HG02759 (cell line): ENCODE results near the gene SPECC1L.
"Not testable (repeated sequence)": the region's sequence is repeated elsewhere in the genome, so short reads cannot be mapped to it uniquely, and the experiment has no call there.

Experiments used
- ATAC-seq: cut with Tn5 transposase; IDR thresholded peaks from one replicate; pipeline ENCODE4 v1.9.1; 2021; ENCODE audit warnings: mild to moderate bottlenecking, moderate library complexity; ENCODE audit not compliant: unreplicated experiment

The SPECC1L gene

GRCh38 chr22:24282401-24282800 lies 11.8 kb downstream of the SPECC1L start:
- ATAC-seq: no peak

GRCh38 chr22:24284747-24285203 lies 14.1 kb downstream of the SPECC1L start:
- ATAC-seq: no peak

- ATAC-seq: no peak
Observed at GRCh38 chr22:24285245-24285644, 14.6 kb downstream of the SPECC1L start.

DNA sequence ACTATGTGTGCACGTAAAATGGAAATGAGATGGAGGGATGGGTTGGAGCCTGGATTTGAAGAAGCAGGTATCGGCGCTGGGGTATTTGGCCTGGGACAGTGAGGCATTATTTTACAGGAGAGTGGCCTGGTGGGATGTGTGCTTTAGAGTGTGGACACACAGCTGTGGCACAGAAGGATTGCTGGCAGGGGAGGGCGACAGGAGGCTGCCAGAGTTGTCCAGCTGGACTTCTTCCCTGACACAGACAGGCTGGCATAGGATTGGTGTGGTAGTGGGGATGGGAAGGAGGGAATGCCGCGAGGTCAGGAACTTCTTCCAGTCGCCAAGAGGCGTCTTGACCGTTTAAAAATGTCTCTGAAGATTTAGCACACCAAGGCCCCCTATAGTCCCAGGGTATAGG lies 16.6 kb downstream of the SPECC1L start:
- ATAC-seq: not testable (repeated sequence)

GRCh38 chr22:24287801-24288200 lies 17.2 kb downstream of the SPECC1L start:
- ATAC-seq: not testable (repeated sequence)

- no peak for ATAC-seq
Observed at GRCh38 chr22:24289114-24289513, 18.5 kb downstream of the SPECC1L start.

- ATAC-seq: no peak
Observed at GRCh38 chr22:24289741-24290163, 19.1 kb downstream of the SPECC1L start.

DNA sequence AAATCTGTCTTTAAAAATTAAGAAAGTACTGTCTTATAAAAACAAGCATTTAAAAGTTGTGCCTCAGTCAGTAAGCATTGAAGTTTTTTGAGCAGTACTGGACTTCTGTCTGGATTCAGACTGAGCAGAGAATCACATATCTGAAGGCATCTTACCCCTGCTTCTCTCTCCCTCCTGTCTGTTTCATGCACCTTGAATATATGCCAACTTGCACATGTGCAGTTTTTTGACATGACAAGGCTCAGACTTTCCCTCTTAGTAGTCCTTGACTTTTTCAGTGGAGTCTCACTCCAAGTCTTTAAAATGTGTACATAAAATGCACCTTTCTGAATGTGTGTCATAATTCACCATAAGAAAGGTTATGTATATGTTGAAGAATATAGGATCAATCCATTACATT lies 19.8 kb downstream of the SPECC1L start:
- no peak for ATAC-seq

- ATAC-seq: no peak
Observed at GRCh38 chr22:24291515-24292201, 21.0 kb downstream of the SPECC1L start.

DNA sequence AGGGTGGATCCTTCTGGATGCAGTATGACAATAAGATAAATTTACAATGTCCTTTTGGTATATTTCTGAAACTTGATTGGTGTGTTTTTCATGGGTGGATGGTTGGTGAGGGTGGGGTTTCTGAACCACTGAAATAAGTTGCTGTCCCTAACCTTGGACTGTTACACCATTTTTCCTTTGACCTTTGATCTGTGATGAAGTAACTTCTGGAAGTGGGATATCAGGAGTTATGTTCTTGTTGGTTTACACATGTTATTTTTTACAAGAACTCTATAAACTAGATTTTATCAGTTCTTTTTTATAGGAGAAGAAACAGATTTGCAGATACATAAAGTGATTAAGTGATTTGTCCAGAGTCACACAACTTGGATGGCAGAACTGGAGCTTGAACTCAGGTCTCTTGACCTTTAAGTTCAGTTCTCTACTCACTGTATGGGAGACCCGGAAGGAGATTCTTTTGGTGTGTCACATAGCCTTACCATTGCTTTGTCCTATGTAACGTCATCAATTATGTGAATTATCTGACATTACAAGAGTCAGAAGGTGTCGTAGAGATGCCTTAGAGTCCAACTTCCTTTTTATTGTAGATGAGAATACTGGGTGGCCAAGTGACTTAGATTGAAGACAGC lies 21.7 kb downstream of the SPECC1L start:
- ATAC-seq: not testable (repeated sequence)

DNA sequence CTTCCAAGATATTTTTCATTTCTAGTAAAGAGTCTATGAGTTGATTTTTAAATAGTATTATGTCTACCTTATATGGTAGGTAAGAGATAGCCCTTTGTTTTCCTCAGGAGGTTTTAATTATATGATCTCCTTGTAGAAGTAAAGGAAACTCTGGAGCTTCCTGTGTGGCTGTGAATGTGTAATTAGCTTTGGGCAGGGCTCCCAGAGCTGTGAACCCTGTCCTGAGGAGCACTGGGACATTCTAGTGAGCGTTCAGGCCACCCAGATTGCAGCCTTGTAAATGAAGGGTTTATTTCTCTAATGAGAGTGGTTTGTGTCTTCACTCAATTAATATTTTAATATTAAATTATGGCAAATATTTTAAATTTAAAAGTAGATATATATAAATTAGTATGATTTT lies 24.3 kb downstream of the SPECC1L start:
- not testable (repeated sequence) for ATAC-seq

- ATAC-seq: not testable (repeated sequence)
Observed at GRCh38 chr22:24298497-24299155, 28.0 kb downstream of the SPECC1L start.

- ATAC-seq: not testable (repeated sequence)
Observed at GRCh38 chr22:24300522-24300921, 29.9 kb downstream of the SPECC1L start.

DNA sequence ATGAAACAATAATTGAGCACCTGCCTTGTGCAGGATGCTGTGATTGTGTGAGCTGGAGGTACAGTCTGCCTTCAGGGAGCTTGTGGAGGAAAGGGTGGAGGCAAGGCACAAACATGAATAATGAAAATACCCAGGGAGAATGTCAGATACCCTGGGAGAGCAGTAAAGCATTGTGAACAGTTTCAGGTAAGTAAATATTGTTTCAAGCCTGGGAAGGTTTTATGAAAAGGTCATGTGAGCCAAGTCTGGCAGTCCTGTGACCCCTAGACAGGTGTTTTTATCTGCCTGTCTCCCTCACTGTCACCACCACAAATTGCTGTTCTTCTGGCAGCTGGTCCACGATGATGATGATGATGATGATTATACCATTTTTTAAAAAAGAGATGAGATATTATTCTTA lies 32.0 kb downstream of the SPECC1L start:
- ATAC-seq: no peak

- ATAC-seq: no peak
Observed at GRCh38 chr22:24303007-24303406, 32.4 kb downstream of the SPECC1L start.

DNA sequence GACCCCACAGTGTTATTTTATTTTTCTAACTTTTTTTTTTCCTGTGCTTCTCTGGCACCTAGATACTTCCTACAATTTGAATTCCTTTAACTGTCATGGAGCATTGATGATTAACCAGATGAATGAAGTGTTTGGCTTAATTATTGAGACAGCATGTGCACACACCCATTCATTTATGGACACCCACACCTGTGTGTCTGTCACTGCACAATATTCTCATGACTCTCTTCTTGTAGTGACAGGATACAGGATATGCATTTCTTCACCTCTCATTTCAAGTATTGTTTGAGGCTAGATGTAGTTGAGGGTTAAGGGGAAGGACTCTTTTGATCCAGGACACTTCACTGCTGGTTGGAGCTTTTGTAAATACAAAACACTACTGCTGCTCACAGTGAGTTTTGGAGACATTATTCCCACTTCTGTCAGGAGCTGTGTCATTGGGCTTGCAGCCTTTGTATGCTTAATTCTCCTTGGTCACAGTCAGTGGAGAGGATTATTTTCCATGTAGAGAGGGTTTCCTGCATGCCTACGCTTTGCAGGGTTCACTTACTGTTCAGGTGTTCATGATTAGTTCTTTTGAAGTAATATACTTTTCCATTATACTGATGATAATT lies 33.5 kb downstream of the SPECC1L start:
- ATAC-seq: no peak

GRCh38 chr22:24305260-24305692 lies 34.6 kb downstream of the SPECC1L start:
- ATAC-seq: no peak

DNA sequence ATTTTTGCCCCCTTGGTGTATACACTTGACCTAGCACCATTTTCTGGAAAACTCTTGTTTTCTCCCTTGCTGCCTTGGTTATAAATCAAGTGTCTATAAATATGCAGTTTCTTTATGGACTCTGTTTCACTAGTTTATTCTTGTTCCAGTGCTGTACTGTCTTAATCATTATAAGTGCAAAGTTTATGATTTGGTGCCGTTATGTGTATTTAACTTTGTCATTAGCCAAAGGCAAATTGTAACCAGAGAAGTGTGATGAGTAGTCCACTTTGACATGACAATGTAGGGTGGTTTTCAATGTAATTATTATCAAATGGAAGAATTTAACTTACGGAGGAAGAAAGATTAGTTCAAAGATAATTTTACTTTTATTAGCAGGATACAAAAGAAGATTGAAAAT lies 40.3 kb downstream of the SPECC1L start:
- no peak for ATAC-seq

DNA sequence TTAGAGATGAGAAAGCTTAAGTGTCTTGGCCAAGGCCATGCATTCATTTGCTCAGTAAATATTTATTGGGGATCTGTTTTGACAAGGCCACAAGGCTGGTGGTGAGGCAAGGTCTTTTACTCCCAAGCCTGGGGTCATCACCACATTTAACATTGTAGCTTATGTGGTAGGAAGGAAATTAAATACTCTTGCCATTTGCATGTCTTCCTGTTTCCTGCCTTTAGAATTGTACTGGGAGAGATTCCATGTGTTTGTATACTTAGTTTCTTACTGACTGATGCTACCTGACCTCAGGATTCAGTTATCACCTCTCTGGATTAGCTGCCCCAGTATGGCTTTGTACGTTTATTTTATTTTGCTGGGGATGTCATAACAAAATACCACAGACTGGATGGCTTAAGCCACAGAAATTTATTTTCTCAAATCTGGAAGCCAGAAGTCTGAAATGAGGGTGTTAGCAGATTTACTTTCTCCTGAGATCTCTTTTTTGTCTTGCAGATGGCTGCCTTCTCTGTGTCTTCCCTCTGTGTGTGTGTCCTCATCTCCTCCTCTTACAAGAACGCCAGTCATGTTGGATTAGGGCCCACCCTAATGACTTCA lies 44.8 kb downstream of the SPECC1L start:
- no peak for ATAC-seq

DNA sequence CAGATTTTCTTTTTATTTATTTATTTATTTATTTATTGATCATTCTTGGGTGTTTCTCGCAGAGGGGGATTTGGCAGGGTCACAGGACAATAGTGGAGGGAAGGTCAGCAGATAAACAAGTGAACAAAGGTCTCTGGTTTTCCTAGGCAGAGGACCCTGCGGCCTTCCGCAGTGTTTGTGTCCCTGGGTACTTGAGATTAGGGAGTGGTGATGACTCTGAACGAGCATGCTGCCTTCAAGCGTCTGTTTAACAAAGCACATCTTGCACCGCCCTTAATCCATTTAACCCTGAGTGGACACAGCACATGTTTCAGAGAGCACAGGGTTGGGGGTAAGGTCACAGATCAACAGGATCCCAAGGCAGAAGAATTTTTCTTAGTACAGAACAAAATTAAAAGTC lies 45.6 kb downstream of the SPECC1L start:
- ATAC-seq: not testable (repeated sequence)

- ATAC-seq: not testable (repeated sequence)
Observed at GRCh38 chr22:24317511-24317910, 46.9 kb downstream of the SPECC1L start.
